ENCODE measurements around the gene BCL2. TPM values are rescaled to one million over a fixed set of nuclear protein-coding genes. Genes with fewer than 3 reads are reported as not detected.

The BCL2 gene
- total and polyA plus RNA-seq, 9 of the 15 experiments (the other 6 are each of a cell fraction or from before 2014, with no cell fraction given) = 0.10 to 1.1 (median 0.65) TPM

DNA sequence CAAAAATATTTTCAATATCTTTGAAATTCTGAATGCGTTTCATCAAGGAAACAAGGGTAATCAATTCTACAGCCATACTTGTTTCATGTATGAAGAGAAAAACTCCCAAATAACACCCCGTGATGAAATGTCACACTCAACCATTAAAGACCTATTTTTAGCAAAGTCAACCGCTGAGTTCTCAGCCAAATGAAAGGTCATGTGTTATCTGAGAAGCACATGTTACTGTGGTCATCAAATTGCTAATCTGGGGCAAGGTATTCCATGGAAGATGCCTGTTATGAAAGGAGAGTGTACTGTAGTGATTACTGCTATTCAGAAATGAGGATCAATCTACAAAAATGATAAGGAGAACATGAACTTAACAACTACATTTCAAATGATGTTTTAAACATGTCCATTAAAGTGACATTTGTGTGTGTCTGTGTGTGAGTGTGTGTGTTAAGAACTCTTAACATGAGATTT is 126.7 kb downstream of the BCL2 start (continued):
- TF ChIP-seq SMARCC2 (IDR thresholded peaks at IDR 0.05; ENCODE audit: low read depth) (no peak), ZNF639 (CRISPR knock-in tag; conservative IDR thresholded peaks at IDR 0.05 in 1 of 2, IDR thresholded peaks at IDR 0.05 in 1 of 2) (no peak), ZKSCAN8 (CRISPR knock-in tag; IDR thresholded peaks at IDR 0.05) (no peak), ARID4B (CRISPR knock-in tag; IDR thresholded peaks at IDR 0.05) (no peak), SMARCE1 (IDR thresholded peaks at IDR 0.05) (peak; percentile 29; the same call in 1 of the 2 replicates), RBM25 (IDR thresholded peaks at IDR 0.05; ENCODE audit: low read depth, low read length, severe bottlenecking) (no peak), TEAD4 (IDR thresholded peaks at IDR 0.05; ENCODE audit: low read length) (peak; percentile 92), TEAD4 (CRISPR knock-in tag; IDR thresholded peaks at IDR 0.05; ENCODE audit: borderline replicate concordance) (no peak), KAT7 (CRISPR knock-in tag; IDR thresholded peaks at IDR 0.05; ENCODE audit: borderline replicate concordance) (no peak), NR2C2 (CRISPR knock-in tag; IDR thresholded peaks at IDR 0.05) (no peak), NR2C2 (tag; IDR thresholded peaks at IDR 0.05) (peak; percentile 42; the same call in 1 of the 2 replicates), ATF1 (CRISPR knock-in tag; IDR thresholded peaks at IDR 0.05) (no peak), ATF1 (tag; IDR thresholded peaks at IDR 0.05) (peak; percentile 68), KDM1A (IDR thresholded peaks at IDR 0.05) (peak; percentile 63 to 70; a peak in 3 of 4 replicates), NCOA1 (IDR thresholded peaks at IDR 0.05; ENCODE audit: low read depth) (no peak), TFAP4 (CRISPR knock-in tag; IDR thresholded peaks at IDR 0.05; ENCODE audit: borderline replicate concordance) (no peak), POLR3A (IDR thresholded peaks at IDR 0.05; ENCODE audit: borderline replicate concordance, extremely low read depth, insufficient read depth, insufficient read length) (no peak), ZNF586 (CRISPR knock-in tag; conservative IDR thresholded peaks at IDR 0.05) (no peak), SNAPC5 (CRISPR knock-in tag; IDR thresholded peaks at IDR 0.05) (no peak), NCOR1 (IDR thresholded peaks at IDR 0.05) (peak; percentile 42; the same call in 1 of the 2 replicates)
- TF ChIP-seq, protein P1, sequence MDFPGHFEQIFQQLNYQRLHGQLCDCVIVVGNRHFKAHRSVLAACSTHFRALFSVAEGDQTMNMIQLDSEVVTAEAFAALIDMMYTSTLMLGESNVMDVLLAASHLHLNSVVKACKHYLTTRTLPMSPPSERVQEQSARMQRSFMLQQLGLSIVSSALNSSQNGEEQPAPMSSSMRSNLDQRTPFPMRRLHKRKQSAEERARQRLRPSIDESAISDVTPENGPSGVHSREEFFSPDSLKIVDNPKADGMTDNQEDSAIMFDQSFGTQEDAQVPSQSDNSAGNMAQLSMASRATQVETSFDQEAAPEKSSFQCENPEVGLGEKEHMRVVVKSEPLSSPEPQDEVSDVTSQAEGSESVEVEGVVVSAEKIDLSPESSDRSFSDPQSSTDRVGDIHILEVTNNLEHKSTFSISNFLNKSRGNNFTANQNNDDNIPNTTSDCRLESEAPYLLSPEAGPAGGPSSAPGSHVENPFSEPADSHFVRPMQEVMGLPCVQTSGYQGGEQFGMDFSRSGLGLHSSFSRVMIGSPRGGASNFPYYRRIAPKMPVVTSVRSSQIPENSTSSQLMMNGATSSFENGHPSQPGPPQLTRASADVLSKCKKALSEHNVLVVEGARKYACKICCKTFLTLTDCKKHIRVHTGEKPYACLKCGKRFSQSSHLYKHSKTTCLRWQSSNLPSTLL (IDR thresholded peaks at IDR 0.05) = no peak

Measured in K562 (cell line).